GM18526 (cell line): ENCODE results near the gene DZIP1L.

Experiments
- POLR2A ChIP-seq: IDR thresholded peaks from 3 replicates; pipeline ENCODE4 v1.6.1; 2011; ENCODE audit not compliant: insufficient read length; ENCODE audit errors: extremely low read depth

The DZIP1L gene

GRCh38 chr3:138124706-138125355 is 9.4 kb upstream of the DZIP1L start:
- no peak for TF ChIP-seq POLR2A

- no peak for TF ChIP-seq POLR2A
These were observed 8.8 kb upstream of the DZIP1L start for GRCh38 chr3:138124188-138124587.

DNA sequence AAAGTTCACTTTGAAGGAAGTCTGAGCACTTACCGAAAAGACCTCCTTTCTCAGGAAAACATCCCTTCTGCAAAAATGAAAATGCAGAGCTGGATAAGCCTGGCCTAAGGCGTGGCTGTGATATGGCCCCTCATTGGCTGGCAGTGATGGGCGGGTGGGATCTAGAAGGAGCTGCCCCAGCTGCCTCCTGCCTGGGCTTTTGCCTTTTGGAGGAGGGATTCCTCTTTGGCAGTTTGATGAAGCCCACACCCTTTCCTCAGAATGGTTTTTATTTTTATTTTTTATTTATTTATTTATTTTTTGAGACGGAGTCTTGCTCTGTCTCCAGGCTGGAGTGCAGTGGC is 4.0 kb upstream of the DZIP1L start:
- TF ChIP-seq POLR2A: no peak

GRCh38 chr3:138118612-138119422 is 3.4 kb upstream of the DZIP1L start:
- TF ChIP-seq POLR2A: no peak

GRCh38 chr3:138114431-138114918 is 933 bp downstream of the DZIP1L start:
- TF ChIP-seq POLR2A: no peak

DNA sequence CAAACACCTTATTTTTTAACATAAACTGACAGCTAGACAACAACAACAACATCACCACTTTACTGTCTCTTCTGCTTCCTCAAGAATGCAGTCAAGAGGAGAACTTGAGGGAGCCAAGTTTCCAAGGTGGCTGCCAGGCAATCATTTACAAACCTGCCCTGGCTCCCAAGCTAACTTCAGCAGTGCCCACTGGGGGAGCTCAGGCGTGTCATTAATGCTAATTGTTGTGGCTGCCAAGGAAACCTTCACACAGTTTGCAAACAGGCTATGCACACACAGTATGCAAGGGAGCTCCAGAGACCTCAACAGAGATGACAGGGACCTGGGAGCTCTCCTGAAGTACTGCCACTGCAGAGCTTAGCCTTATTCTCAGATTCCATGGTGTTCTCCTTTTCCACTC is 2.1 kb downstream of the DZIP1L start:
- no peak for TF ChIP-seq POLR2A

GRCh38 chr3:138112362-138112761 is 3.0 kb downstream of the DZIP1L start:
- TF ChIP-seq POLR2A: no peak

DNA sequence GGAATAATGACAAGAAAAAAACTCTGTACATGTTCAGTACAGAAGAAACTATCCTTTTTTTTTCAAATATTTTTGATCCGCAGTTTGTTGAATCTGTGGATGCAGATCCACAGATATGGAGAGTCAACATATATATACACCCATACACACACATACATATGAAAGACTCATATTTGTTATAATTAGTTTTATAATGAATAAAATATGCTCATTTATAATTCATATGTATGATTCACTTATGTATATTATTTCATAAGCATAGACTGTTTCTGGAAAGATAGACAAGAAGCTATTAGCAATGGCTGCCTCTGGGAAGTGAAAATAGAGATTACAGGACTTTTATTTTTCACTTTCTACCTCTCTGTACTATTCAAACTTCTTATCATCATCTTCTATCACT is 9.8 kb downstream of the DZIP1L start:
- no peak for TF ChIP-seq POLR2A

DNA sequence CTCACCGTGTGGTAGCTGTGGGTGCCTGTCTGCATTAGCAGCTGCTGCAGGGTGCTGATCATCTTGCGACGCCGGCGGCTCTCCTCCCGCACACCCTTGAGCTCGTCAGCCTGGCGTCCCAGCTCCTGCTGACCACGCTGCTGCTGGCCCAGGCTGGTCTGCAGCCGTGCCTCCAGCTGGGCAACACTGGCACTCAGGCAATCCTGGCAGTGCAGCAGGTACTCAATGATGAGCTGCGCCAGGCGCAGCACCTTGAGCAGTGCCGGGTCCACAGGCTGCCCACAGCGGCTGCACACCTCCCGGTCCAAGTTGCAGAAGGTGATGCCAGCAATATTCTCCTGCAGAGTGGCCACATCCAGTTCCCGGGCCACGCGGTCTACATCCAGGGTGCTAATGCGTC is 11.9 kb downstream of the DZIP1L start:
- no peak for TF ChIP-seq POLR2A

DNA sequence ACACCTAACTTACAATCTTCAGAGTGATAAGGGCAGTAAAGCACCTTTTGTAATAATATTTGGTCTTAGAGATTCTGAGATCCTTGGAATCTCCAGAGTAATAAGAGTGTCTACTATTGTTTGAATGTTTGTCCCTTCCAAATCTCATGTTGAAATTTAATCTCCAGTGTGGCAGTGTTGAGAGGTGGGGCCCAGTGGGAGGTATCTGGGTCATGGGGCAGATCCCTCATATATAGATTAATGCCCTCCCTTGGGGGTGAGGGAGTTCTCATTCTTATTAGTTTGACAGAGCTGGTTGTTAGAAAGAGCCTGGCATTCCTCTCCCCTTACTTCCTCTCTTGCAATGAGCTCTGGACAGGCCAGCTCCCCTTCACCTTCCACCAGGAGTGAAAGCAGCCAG is 16.0 kb downstream of the DZIP1L start:
- TF ChIP-seq POLR2A: no peak

GRCh38 chr3:138097192-138098172 is 17.9 kb downstream of the DZIP1L start:
- no peak for TF ChIP-seq POLR2A

GRCh38 chr3:138093721-138094120 is 21.7 kb downstream of the DZIP1L start:
- TF ChIP-seq POLR2A: no peak

- no peak for TF ChIP-seq POLR2A
These were observed 23.4 kb downstream of the DZIP1L start for GRCh38 chr3:138092023-138092422.

- TF ChIP-seq POLR2A: no peak
These were observed 26.3 kb downstream of the DZIP1L start for GRCh38 chr3:138089091-138089490.

- no peak for TF ChIP-seq POLR2A
These were observed 31.2 kb downstream of the DZIP1L start for GRCh38 chr3:138084196-138084595.
